Amygdala (tissue), 56 donors: ENCODE measurements around the gene GRHL1.
A peak's percentile ranks its signal among the peaks of the same experiment; 100 is the strongest.
"Not testable (repeated sequence)": the region's sequence is repeated elsewhere in the genome, so short reads cannot be mapped to it uniquely, and the experiment has no call there.

Source experiments
- DNase-seq, 56 donors: peaks; one replicate each; lab custom pipeline; 2025; lab: John Stamatoyannopoulos, UW

Gene GRHL1

GRCh38 chr2:9951522-9952285, at the start of gene GRHL1:
Gene GRHL1 (plus strand): TSS chr2:9951693. CDS start chr2:9951834, 141 bp downstream.
- peak; percentile 18 to 95 (median 83) for DNase-seq

GRCh38 chr2:9905413-9905812, 46.1 kb upstream of the GRHL1 start:
- no peak for DNase-seq

- no peak for DNase-seq
These were observed 44.1 kb upstream of the GRHL1 start for GRCh38 chr2:9907402-9907801.

GRCh38 chr2:9908639-9909038, 42.9 kb upstream of the GRHL1 start:
- no peak for DNase-seq

GRCh38 chr2:9909106-9909505, 42.4 kb upstream of the GRHL1 start:
- no peak for DNase-seq

- no peak for DNase-seq
These were observed 40.8 kb upstream of the GRHL1 start for GRCh38 chr2:9910699-9911098.

- DNase-seq, result no peak
These were observed 39.0 kb upstream of the GRHL1 start for GRCh38 chr2:9912468-9912867.

GRCh38 chr2:9914384-9915065, 37.0 kb upstream of the GRHL1 start:
- DNase-seq, result peak in 1 of 56 donors; percentile 10

- DNase-seq, result no peak
These were observed 33.2 kb upstream of the GRHL1 start for GRCh38 chr2:9918275-9918674.

- DNase-seq, result no peak
These were observed 32.0 kb upstream of the GRHL1 start for GRCh38 chr2:9919512-9919911.

- not testable (repeated sequence) for DNase-seq
These were observed 24.5 kb upstream of the GRHL1 start for GRCh38 chr2:9927020-9927419.

GRCh38 chr2:9937258-9937657, 14.2 kb upstream of the GRHL1 start:
- no peak for DNase-seq

GRCh38 chr2:9937968-9938367, 13.5 kb upstream of the GRHL1 start:
- DNase-seq, result no peak

- DNase-seq, result no peak
These were observed 11.7 kb upstream of the GRHL1 start for GRCh38 chr2:9939587-9940485.

- no peak for DNase-seq
These were observed 10.1 kb upstream of the GRHL1 start for GRCh38 chr2:9941196-9941995.

GRCh38 chr2:9941996-9942390, 9.5 kb upstream of the GRHL1 start:
- DNase-seq, result no peak

GRCh38 chr2:9944330-9944758, 7.1 kb upstream of the GRHL1 start:
- DNase-seq, result no peak

- DNase-seq, result no peak
These were observed 5.9 kb upstream of the GRHL1 start for GRCh38 chr2:9945596-9945995.

GRCh38 chr2:9946076-9946475, 5.4 kb upstream of the GRHL1 start:
- DNase-seq, result no peak

GRCh38 chr2:9946818-9947217, 4.7 kb upstream of the GRHL1 start:
- no peak for DNase-seq
